Uterus (tissue), 4 donors: Measurements from ENCODE around the gene CPNE4. TPM values are rescaled to one million over a fixed set of nuclear protein-coding genes. Genes with fewer than 3 reads are reported as not detected.

Source experiments
- DNase-seq, 2 donors: peaks; one replicate each; pipeline ENCODE4 v3.0.0-alpha.2; 2019 to 2020
- H3K27ac ChIP-seq, 2 donors: fragments of 200-600 bp; sonication (generic); 1 replicate in 1 of 2; 2 replicates in 1 of 2; pipeline ENCODE4 v1.5.1; 2016 to 2018
- H3K27me3 ChIP-seq, 2 donors: fragments of 200-600 bp; sonication (generic); one replicate each; pipeline ENCODE4 v1.5.1; 2018 to 2019; ENCODE audit warnings: control low read depth in 1 of 2
- H3K36me3 ChIP-seq, 2 donors: fragments of 200-600 bp; sonication (generic); one replicate each; pipeline ENCODE4 v1.5.1; 2019; ENCODE audit warnings: control low read depth in 1 of 2
- H3K4me1 ChIP-seq, 2 donors: fragments of 200-600 bp; sonication (generic); one replicate each; pipeline ENCODE4 v1.5.1; 2018 to 2019; ENCODE audit warnings: control low read depth in 1 of 2
- H3K4me3 ChIP-seq, 2 donors: fragments of 200-600 bp; sonication (generic); 1 replicate in 1 of 2; 2 replicates in 1 of 2; pipeline ENCODE4 v1.5.1; 2018 to 2019; ENCODE audit warnings: mild to moderate bottlenecking in 1 of 2
- H3K9me3 ChIP-seq, 2 donors: fragments of 200-600 bp; sonication (generic); one replicate each; pipeline ENCODE4 v1.5.1; 2019; ENCODE audit warnings: control low read depth in 1 of 2
- POLR2A ChIP-seq, 2 donors: fragments of 450-650 bp; IDR thresholded peaks; one replicate each; pipeline ENCODE4 v1.6.1; 2016; ENCODE audit warnings: antibody characterized with exemption in 2 of 2, mild to moderate bottlenecking in 1 of 2, moderate library complexity in 1 of 2
- intact Hi-C: fragments of 100-400 bp; cut with DNase I; formaldehyde crosslinking; loops from one replicate; pipeline ENCODE4 v1.15.1; 2023; ENCODE audit warnings: low total_unique reads
- total RNA-seq, 4 donors: library from RNA; depleted of rRNA in 3 of 4; stranded (reverse); fragments of >200 nt in 3 of 4; gene quantifications; one replicate each; pipeline versions ENCODE4 v1.1.0 to v1.2.4, GENCODE V29; 2014 to 2023
- TF ChIP-seq, protein P1 (sequence below), 4 experiments: fragments of 200-600 bp in 2 of 4; fragments of 450-650 bp in 2 of 4; sonication (generic) in 2 of 4; IDR thresholded peaks; one replicate each; pipeline ENCODE4 v1.5.1; 2016 to 2019; ENCODE audit warnings: antibody characterized with exemption in 4 of 4, mild to moderate bottlenecking in 2 of 4, moderate library complexity in 1 of 4
- donor health status: DM: yes; HTN: yes; CAD: no.

CPNE4 gene
- total RNA-seq, 4 donors from 2014 or later, result 0.35 TPM; not detected in 3

DNA sequence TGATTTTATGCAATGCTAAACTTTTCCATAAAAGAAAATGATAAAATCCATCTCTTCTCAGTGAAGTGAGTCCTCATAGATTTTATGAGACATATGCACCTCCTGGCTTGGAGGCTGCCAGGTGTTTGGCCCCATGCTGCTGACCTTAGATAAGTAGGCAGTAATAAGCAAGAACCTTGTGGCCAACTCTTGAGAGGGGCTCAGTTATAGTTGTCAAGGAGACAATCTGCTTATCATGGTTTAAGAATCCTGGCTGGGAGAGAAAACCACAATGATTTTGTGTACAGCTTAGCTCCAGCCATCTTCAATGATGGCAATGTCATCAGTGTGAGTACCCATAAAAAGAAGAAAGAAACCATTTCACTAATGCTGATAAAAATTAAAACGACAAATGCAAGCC is 252.1 kb downstream of the CPNE4 start:
- DNase-seq, result no peak
- intact Hi-C loops, result no loop called here

DNA sequence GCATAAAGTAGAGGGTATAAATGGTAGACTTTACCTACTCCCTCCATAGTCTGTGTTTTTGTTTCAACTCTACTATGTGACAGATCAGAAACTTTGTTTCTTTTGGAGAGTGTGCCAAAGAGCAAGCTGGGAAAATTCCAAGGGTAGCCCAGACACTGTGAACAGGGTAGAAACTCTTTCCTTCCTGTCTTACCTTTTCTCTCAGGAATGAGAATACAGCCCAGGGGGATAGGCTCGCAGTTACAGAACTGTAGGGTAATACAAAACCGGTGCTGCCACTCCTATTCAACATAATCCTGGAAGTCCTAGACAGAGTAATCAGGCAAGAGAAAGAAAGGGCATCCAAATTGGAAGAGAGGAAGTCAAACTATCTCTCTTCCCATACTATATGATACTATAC is 256.3 kb downstream of the CPNE4 start:
- intact Hi-C loops, result no loop called here
- no peak for DNase-seq
- no peak for TF ChIP-seq POLR2A (IDR thresholded peaks at IDR 0.05)
- TF ChIP-seq, protein P1, sequence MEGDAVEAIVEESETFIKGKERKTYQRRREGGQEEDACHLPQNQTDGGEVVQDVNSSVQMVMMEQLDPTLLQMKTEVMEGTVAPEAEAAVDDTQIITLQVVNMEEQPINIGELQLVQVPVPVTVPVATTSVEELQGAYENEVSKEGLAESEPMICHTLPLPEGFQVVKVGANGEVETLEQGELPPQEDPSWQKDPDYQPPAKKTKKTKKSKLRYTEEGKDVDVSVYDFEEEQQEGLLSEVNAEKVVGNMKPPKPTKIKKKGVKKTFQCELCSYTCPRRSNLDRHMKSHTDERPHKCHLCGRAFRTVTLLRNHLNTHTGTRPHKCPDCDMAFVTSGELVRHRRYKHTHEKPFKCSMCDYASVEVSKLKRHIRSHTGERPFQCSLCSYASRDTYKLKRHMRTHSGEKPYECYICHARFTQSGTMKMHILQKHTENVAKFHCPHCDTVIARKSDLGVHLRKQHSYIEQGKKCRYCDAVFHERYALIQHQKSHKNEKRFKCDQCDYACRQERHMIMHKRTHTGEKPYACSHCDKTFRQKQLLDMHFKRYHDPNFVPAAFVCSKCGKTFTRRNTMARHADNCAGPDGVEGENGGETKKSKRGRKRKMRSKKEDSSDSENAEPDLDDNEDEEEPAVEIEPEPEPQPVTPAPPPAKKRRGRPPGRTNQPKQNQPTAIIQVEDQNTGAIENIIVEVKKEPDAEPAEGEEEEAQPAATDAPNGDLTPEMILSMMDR (IDR thresholded peaks at IDR 0.05), result no peak
- no peaks in the 10 kb centered on the region for H3K36me3 ChIP-seq
- H3K4me1 ChIP-seq, result no peaks in the 10 kb centered on the region
- H3K27me3 ChIP-seq, result no peaks in the 10 kb centered on the region
- no peak overlapping the region for H3K27ac ChIP-seq
- no peaks in the 10 kb centered on the region for H3K9me3 ChIP-seq
- no peak overlapping the region for H3K4me3 ChIP-seq

More for the DNA sequence above, 252.1 kb downstream of the CPNE4 start:
- Histone ChIP-seq H3K36me3 (no peaks in the 10 kb centered on the region), H3K4me3 (no peak overlapping the region), H3K4me1 (no peaks in the 10 kb centered on the region), H3K9me3 (no peaks in the 10 kb centered on the region), H3K27me3 (no peaks in the 10 kb centered on the region), H3K27ac (no peak overlapping the region)
- TF ChIP-seq, protein P1 (IDR thresholded peaks at IDR 0.05), result no peak
- TF ChIP-seq POLR2A (IDR thresholded peaks at IDR 0.05), result no peak

DNA sequence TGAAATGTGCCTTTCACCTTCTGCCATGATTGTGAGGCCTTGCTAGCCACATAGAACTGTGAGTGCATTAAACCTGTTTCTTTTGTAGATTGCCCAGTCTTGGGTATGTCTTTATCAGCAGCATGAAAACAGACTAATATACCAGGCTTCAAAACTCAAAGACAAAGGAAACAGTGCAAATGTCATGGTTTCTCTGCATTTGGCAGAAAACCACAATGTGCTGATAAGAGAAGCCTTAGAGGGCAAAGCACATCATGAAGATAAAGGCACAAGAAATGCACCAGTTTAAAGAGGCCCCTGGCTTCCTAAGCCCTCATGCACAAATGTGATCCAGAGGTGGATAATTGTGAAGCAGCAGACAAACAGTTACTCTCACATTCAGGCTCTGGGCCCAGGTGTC is 259.2 kb downstream of the CPNE4 start:
- H3K4me3 ChIP-seq, result no peak overlapping the region
- no peak for DNase-seq
- no peaks in the 10 kb centered on the region for H3K36me3 ChIP-seq
- TF ChIP-seq, protein P1 (IDR thresholded peaks at IDR 0.05), result no peak
- no peak for TF ChIP-seq POLR2A (IDR thresholded peaks at IDR 0.05)
- no peaks in the 10 kb centered on the region for H3K4me1 ChIP-seq
- no peak overlapping the region for H3K27ac ChIP-seq
- no peaks in the 10 kb centered on the region for H3K27me3 ChIP-seq
- intact Hi-C loops, result no loop called here
- H3K9me3 ChIP-seq, result no peaks in the 10 kb centered on the region

DNA sequence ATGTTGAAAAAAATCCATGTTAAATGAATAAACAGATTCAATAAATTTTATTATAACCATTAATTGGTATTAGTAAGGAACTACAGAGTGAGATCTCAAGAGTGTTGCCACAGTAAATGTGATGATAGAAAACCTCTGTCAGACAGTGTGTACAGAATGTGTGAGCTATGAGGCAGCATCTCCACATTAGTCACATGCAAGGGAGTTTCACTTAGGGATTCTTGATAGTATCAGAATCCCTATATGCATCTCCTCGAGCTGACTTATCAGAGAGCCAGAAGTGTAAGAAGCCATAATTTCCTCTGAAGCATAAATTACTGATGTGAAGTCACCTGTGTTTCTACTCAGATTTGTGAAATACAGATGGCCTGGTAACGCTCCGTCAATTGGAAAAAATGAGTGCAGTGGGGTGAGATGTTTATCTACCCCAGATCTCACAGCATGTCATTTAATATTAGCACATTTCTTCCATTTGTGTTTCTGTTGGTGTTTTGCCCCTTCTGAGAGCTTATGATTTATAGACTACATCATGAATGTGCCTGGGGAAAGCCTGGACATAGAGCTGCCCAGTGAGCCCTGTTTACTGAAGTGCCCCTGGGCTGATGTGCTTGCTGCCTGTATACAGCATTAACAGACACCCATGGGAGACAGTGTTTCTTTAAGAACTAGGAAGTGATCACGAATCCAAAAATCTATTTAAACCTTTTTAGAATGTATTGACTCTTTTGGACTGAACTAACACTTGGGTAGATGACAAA is 262.4 kb downstream of the CPNE4 start:
- no peaks in the 10 kb centered on the region for H3K4me1 ChIP-seq
- TF ChIP-seq POLR2A (IDR thresholded peaks at IDR 0.05), result no peak
- TF ChIP-seq, protein P1 (IDR thresholded peaks at IDR 0.05), result no peak
- no peaks in the 10 kb centered on the region for H3K9me3 ChIP-seq
- DNase-seq, result no peak
- intact Hi-C loops, result no loop called here
- H3K36me3 ChIP-seq, result no peaks in the 10 kb centered on the region
- H3K27ac ChIP-seq, result no peak overlapping the region
- no peaks in the 10 kb centered on the region for H3K27me3 ChIP-seq
- H3K4me3 ChIP-seq, result no peak overlapping the region

DNA sequence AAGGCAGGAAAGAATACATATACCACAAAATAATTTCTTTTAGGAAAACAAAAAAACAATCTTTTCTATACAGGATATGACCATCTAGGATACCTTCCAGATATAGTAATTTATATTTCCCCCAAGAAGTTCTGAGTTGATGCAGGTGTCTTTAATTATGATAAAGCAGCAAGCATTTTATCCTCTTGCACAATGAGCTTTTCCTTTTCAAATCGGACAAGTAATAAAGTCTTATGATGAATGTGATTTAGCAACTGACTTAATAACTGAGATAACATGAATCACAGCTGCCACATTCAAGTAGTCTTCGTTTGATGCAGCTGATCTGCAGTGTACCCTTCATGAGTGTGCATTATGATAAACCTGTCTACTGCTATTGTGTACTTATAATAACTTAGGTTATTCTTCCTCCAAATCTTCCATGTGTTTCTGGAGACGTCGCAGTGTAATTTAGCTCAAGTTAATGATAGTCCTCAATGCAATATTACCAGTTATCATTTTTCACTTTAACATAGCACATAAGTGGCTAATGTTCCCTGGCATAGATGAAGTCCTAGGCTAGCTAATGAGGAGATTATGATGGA is 271.7 kb downstream of the CPNE4 start:
- DNase-seq, result no peak
- H3K4me1 ChIP-seq, result no peaks in the 10 kb centered on the region
- no peak overlapping the region for H3K4me3 ChIP-seq
- no peak overlapping the region for H3K27ac ChIP-seq
- intact Hi-C loops, result no loop called here
- no peaks in the 10 kb centered on the region for H3K9me3 ChIP-seq
- TF ChIP-seq POLR2A (IDR thresholded peaks at IDR 0.05), result no peak
- TF ChIP-seq, protein P1 (IDR thresholded peaks at IDR 0.05), result no peak
- no peaks in the 10 kb centered on the region for H3K36me3 ChIP-seq
- no peaks in the 10 kb centered on the region for H3K27me3 ChIP-seq
